ENCODE data around the gene AK4. TPM values are rescaled to one million over a fixed set of nuclear protein-coding genes. Genes with fewer than 3 reads are reported as not detected.
"Not testable (repeated sequence)": the region's sequence is repeated elsewhere in the genome, so short reads cannot be mapped to it uniquely, and the experiment has no call there.

AK4 gene
- total RNA-seq, 1 experiment from 2014 or later: 17.6 TPM

DNA sequence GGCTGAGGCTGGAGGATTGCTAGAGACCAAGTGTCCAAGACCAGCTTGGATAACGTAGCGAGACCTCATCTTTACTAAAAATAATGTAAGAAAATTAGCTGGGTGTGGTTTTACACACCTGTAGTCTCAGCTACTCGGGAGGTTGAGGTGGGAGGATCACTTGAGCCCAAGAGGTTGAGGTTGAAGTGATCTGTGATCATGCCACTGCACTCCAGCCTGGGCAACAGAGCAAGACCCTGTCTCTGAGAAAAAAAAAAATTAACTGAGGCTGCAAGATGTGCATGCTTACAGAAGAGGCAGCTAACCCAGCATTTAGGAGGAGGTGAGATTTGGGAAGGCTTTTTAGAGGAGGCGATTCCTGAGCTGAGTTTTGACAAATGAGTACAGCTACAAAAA lies 9.5 kb downstream of the AK4 start:
- Histone ChIP-seq H3K4me2 (no peak overlapping the region), H3K27me3 (ENCODE audit: insufficient read depth, low read depth) (no peaks in the 10 kb centered on the region), H3K9me2 (ENCODE audit: insufficient read depth) (no peaks in the 10 kb centered on the region; the same call in 1 of the 2 replicates), H3K79me2 (ENCODE audit: low read depth) (peaks cover 18% of the 10 kb centered on the region; the same call in 1 of the 2 replicates), H3F3A (ENCODE audit: insufficient read depth, low read depth) (no peaks in the 10 kb centered on the region), H3K9me3 (ENCODE audit: insufficient read depth, low read depth) (no peaks in the 10 kb centered on the region), H2AFZ (no peak overlapping the region), H3K36me3 (ENCODE audit: low read depth) (no peaks in the 10 kb centered on the region), H3K27ac (no peak overlapping the region), H4K20me1 (ENCODE audit: insufficient read depth) (no peaks in the 10 kb centered on the region; the same call in 1 of the 2 replicates), H3K4me3 (no peak overlapping the region), H3K4me1 (replicated peaks; ENCODE audit: insufficient read depth) (no peaks in the 10 kb centered on the region)
- DNase-seq: no peak
- CTCF ChIA-PET: interaction anchor here (0.6 to 0.7 kb wide), 2 partner anchors 107 to 122 kb away, joined by 3 to 7 read pairs; no protein-coding TSS in a partner anchor
- TF ChIP-seq EZH2 (IDR thresholded peaks at IDR 0.05; ENCODE audit: low read depth) (no peak), CTCF (conservative IDR thresholded peaks at IDR 0.05) (no peak)
- intact Hi-C loops (cut with micrococcal nuclease; ENCODE audit: unreplicated experiment): no loop called here
- no TSS peak for BruUV-seq (replicated peaks)
- POLR2A ChIA-PET (ENCODE audit: unreplicated experiment): no interaction called here

DNA sequence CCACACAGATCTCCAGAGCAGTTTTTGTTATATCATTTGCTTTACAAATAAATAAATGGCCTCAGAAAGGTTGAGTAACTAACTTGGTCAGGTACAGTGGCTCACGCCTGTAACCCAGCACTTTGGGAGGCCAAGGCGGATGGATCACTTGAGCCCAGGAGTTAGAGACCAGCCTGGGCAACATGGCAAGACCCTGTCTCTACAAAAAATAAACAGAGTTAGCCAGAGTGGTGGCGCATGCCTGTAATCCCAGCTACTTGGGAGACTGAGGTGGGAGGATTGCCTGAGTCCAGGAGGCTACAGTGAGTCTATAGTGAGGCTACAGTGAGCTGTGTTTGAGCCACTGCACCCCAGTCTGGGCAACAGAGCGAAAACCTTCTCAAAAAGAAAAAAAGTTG lies 11.3 kb downstream of the AK4 start:
- DNase-seq; H3K9me3 ChIP-seq (ENCODE audit: insufficient read depth, low read depth); H3K9me2 ChIP-seq (ENCODE audit: insufficient read depth); intact Hi-C loops (cut with micrococcal nuclease; ENCODE audit: unreplicated experiment); H3F3A ChIP-seq (ENCODE audit: insufficient read depth, low read depth); H3K4me3 ChIP-seq; H3K27me3 ChIP-seq (ENCODE audit: insufficient read depth, low read depth); H3K27ac ChIP-seq; H2AFZ ChIP-seq; H4K20me1 ChIP-seq (ENCODE audit: insufficient read depth); H3K4me2 ChIP-seq; H3K36me3 ChIP-seq (ENCODE audit: low read depth); BruUV-seq (replicated peaks); H3K4me1 ChIP-seq (replicated peaks; ENCODE audit: insufficient read depth): not testable (repeated sequence)
- peaks cover 18% of the 10 kb centered on the region; the same call in 1 of the 2 replicates for H3K79me2 ChIP-seq (ENCODE audit: low read depth)
- POLR2A ChIA-PET (ENCODE audit: unreplicated experiment): interaction anchor here (0.7 kb wide), 1 partner anchor 464 kb away, joined by 9 read pairs; no protein-coding TSS in a partner anchor
- CTCF ChIA-PET: interaction anchor here (0.6 to 0.9 kb wide), 2 partner anchors 15 to 279 kb away, joined by 3 to 6 read pairs; no protein-coding TSS in a partner anchor

- DNase-seq: no peak
- BruUV-seq (replicated peaks): no TSS peak
- Histone ChIP-seq H3K27me3 (ENCODE audit: insufficient read depth, low read depth) (no peaks in the 10 kb centered on the region), H3K27ac (no peak overlapping the region), H3K79me2 (ENCODE audit: low read depth) (peaks cover 22% of the 10 kb centered on the region; the same call in 1 of the 2 replicates), H3K36me3 (ENCODE audit: low read depth) (no peaks in the 10 kb centered on the region), H3F3A (ENCODE audit: insufficient read depth, low read depth) (no peaks in the 10 kb centered on the region), H3K4me2 (no peak overlapping the region), H2AFZ (no peak overlapping the region), H4K20me1 (ENCODE audit: insufficient read depth) (no peaks in the 10 kb centered on the region; the same call in 1 of the 2 replicates), H3K9me3 (ENCODE audit: insufficient read depth, low read depth) (no peaks in the 10 kb centered on the region), H3K4me3 (no peak overlapping the region), H3K4me1 (replicated peaks; ENCODE audit: insufficient read depth) (peaks cover 7% of the 10 kb centered on the region), H3K9me2 (ENCODE audit: insufficient read depth) (no peaks in the 10 kb centered on the region; the same call in 1 of the 2 replicates)
- CTCF ChIA-PET: interaction anchor here (0.9 kb wide), 1 partner anchor 14 kb away, joined by 3 read pairs; no protein-coding TSS in a partner anchor
- POLR2A ChIA-PET (ENCODE audit: unreplicated experiment): interaction anchor here (0.7 kb wide), 1 partner anchor 464 kb away, joined by 9 read pairs; no protein-coding TSS in a partner anchor
- TF ChIP-seq CTCF (conservative IDR thresholded peaks at IDR 0.05): no peak
- no peak for TF ChIP-seq EZH2 (IDR thresholded peaks at IDR 0.05; ENCODE audit: low read depth)
- intact Hi-C loops (cut with micrococcal nuclease; ENCODE audit: unreplicated experiment): no loop called here
These were observed 12.0 kb downstream of the AK4 start for GRCh38 chr1:65159801-65160523.

All from PC-9 (cell line).